Measurements from ENCODE around the gene SNX3.
"Not testable (repeated sequence)": the region's sequence is repeated elsewhere in the genome, so short reads cannot be mapped to it uniquely, and the experiment has no call there.

SNX3 gene

GRCh38 chr6:108260809-108261569 is at the start of gene SNX3:
Gene SNX3, minus strand, starts transcription at chr6:108261040. Its CDS starts 119 bp downstream, at chr6:108260921.
- peak; percentile 93 for DNase-seq (ENCODE audit: low spot score)

- DNase-seq (ENCODE audit: low spot score): no peak
Observed at GRCh38 chr6:108309844-108310243, 49.0 kb upstream of the SNX3 start.

- not testable (repeated sequence) for DNase-seq (ENCODE audit: low spot score)
Observed at GRCh38 chr6:108308641-108309040, 47.8 kb upstream of the SNX3 start.

- DNase-seq (ENCODE audit: low spot score): no peak
Observed at GRCh38 chr6:108304646-108305045, 43.8 kb upstream of the SNX3 start.

GRCh38 chr6:108302386-108302785 is 41.5 kb upstream of the SNX3 start:
- no peak for DNase-seq (ENCODE audit: low spot score)

GRCh38 chr6:108295676-108296075 is 34.8 kb upstream of the SNX3 start:
- no peak for DNase-seq (ENCODE audit: low spot score)

- peak; percentile 83 for DNase-seq (ENCODE audit: low spot score)
Observed at GRCh38 chr6:108294727-108295625, 34.1 kb upstream of the SNX3 start, which contains the start of gene AFG1L. Gene AFG1L, plus strand, starts transcription at chr6:108295054. Its CDS starts 26 bp downstream, at chr6:108295080.

GRCh38 chr6:108294297-108294726 is 33.5 kb upstream of the SNX3 start:
- DNase-seq (ENCODE audit: low spot score): no peak

- DNase-seq (ENCODE audit: low spot score): no peak
Observed at GRCh38 chr6:108293527-108294296, 32.9 kb upstream of the SNX3 start.

- DNase-seq (ENCODE audit: low spot score): not testable (repeated sequence)
Observed at GRCh38 chr6:108292561-108292960, 31.7 kb upstream of the SNX3 start.

- no peak for DNase-seq (ENCODE audit: low spot score)
Observed at GRCh38 chr6:108291091-108291490, 30.3 kb upstream of the SNX3 start.

- DNase-seq (ENCODE audit: low spot score): no peak
Observed at GRCh38 chr6:108288742-108289141, 27.9 kb upstream of the SNX3 start.

GRCh38 chr6:108287373-108287772 is 26.5 kb upstream of the SNX3 start:
- DNase-seq (ENCODE audit: low spot score): no peak

GRCh38 chr6:108286366-108286765 is 25.5 kb upstream of the SNX3 start:
- DNase-seq (ENCODE audit: low spot score): no peak

- DNase-seq (ENCODE audit: low spot score): no peak
Observed at GRCh38 chr6:108285381-108285780, 24.5 kb upstream of the SNX3 start.

GRCh38 chr6:108277831-108278230 is 17.0 kb upstream of the SNX3 start:
- DNase-seq (ENCODE audit: low spot score): no peak

- no peak for DNase-seq (ENCODE audit: low spot score)
Observed at GRCh38 chr6:108277295-108277694, 16.5 kb upstream of the SNX3 start.

- DNase-seq (ENCODE audit: low spot score): no peak
Observed at GRCh38 chr6:108275976-108276375, 15.1 kb upstream of the SNX3 start.

- no peak for DNase-seq (ENCODE audit: low spot score)
Observed at GRCh38 chr6:108274546-108274945, 13.7 kb upstream of the SNX3 start.

- not testable (repeated sequence) for DNase-seq (ENCODE audit: low spot score)
Observed at GRCh38 chr6:108269955-108270354, 9.1 kb upstream of the SNX3 start.

- no peak for DNase-seq (ENCODE audit: low spot score)
Observed at GRCh38 chr6:108268845-108269244, 8.0 kb upstream of the SNX3 start.

GRCh38 chr6:108263371-108263770 is 2.5 kb upstream of the SNX3 start:
- no peak for DNase-seq (ENCODE audit: low spot score)
